Effector CD4-positive, alpha-beta T cell (primary cell): ENCODE results near the gene SELENOF.

Experiments
- DNase-seq: peaks from one replicate; pipeline ENCODE4 v3.0.0-alpha.2; 2020
- total RNA-seq: gene quantifications from one replicate; lab custom pipeline; 2026; lab: John Stamatoyannopoulos, UW

The SELENOF gene
- 27.2 reads per million, percentile 54 among the genes with 10 or more reads in this experiment for total RNA-seq

- peak; percentile 98 for DNase-seq
Measured at GRCh38 chr1:86913896-86914600, at the start of gene SELENOF. TSS of gene SELENOF (minus strand) at chr1:86914126. CDS start at chr1:86914111, 15 bp downstream.

DNA sequence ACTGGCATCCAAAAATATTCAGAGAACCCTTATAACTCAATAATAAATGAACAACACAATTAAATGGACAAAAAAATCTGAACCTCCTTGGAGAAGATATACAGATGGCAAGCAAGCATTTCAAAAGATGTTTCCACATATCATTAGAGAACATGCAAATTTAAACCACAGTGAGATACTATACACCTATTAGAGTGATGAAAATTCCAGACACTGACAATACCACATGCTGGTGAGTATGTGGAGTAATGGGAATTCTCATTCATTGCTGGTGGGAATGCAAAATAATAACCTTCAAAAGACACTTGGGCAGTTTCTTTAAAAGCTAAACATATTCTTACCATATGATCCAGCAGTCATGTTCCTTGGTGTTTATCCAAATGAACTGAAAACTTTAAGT, 46.6 kb upstream of the SELENOF start:
- no peak for DNase-seq

GRCh38 chr1:86957221-86957620, 43.3 kb upstream of the SELENOF start:
- no peak for DNase-seq

GRCh38 chr1:86956221-86956620, 42.3 kb upstream of the SELENOF start:
- no peak for DNase-seq

GRCh38 chr1:86955678-86956077, 41.8 kb upstream of the SELENOF start:
- DNase-seq, result no peak

GRCh38 chr1:86953167-86953566, 39.2 kb upstream of the SELENOF start:
- no peak for DNase-seq

DNA sequence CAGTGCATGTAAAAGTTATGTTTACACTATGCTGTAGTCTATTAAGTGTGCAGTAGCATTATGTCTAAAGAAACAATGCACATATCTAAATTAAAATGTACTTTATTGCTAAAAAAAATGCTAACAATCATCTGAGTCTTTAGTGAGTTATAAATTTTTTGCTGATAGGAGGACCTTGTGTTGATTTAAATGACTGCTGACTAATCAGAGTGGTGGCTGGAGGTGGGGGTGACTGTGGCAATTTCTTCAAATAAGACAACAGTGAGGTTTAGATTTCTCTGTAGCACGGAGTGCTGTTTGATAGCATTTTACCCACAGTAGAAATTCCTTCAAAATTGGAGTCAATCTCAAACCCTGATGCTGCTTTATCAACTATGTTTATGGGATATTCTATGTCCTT, 37.5 kb upstream of the SELENOF start:
- DNase-seq, result no peak

- DNase-seq, result no peak
Measured at GRCh38 chr1:86950712-86951419, 36.9 kb upstream of the SELENOF start.

- DNase-seq, result no peak
Measured at GRCh38 chr1:86948212-86948611, 34.3 kb upstream of the SELENOF start.

DNA sequence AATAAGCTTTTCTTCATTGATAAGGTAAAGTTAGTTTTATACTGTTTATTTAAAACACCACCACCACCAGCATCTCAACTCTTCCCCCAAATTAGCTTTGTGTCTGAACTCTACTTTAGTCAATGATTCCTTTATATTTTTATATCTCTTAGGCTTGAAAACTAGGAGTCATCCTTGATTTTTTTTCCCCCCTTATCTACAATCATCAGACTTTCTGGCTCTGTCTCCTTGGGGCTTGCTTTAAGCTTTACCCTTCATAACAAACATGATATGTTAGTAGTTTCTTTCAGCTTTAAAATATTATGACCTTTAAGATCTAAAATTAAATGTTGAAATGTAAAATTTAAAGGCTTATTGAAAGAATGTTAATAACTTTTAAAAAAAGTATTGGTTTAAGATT, 28.8 kb upstream of the SELENOF start:
- no peak for DNase-seq

GRCh38 chr1:86942042-86942441, 28.1 kb upstream of the SELENOF start:
- no peak for DNase-seq

- no peak for DNase-seq
Measured at GRCh38 chr1:86940599-86940998, 26.7 kb upstream of the SELENOF start.

DNA sequence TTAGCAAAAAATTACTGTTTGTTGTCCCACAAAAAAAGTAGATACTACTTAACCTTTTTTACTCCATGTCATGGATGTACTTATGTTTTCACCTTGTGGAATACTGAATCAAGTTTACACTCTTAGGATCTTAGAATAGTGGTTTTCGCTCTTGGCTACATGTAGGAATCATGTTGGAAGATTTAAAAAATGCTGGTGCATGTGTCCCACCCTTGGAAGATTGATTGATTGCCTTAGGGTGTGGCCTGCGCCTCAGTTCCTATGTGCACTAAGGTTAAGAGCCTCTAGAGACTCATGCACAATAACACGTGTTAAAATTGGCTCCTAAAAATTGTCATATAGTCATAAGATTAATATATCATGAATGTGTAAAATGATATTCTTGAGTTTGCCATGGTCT, 25.5 kb upstream of the SELENOF start:
- no peak for DNase-seq

DNA sequence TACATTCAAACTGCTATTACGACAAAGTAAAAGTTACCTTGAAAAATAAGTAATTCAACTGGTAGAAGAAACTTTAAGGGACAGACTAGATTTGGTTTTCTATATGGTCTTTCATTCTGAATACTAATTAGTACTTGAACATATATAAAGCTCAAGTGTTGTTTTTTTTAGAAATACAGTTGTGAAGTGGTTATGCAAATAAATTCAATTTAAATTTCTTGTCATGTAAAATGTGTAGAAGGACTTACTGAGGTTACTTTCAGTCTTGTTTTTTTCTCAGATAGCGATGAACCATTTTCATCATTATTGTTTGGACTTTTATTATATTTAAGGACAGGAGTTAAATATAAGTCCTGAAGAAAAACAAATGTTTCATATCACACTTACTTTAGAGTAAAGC, 24.9 kb upstream of the SELENOF start:
- no peak for DNase-seq

GRCh38 chr1:86938450-86938849, 24.5 kb upstream of the SELENOF start:
- no peak for DNase-seq

DNA sequence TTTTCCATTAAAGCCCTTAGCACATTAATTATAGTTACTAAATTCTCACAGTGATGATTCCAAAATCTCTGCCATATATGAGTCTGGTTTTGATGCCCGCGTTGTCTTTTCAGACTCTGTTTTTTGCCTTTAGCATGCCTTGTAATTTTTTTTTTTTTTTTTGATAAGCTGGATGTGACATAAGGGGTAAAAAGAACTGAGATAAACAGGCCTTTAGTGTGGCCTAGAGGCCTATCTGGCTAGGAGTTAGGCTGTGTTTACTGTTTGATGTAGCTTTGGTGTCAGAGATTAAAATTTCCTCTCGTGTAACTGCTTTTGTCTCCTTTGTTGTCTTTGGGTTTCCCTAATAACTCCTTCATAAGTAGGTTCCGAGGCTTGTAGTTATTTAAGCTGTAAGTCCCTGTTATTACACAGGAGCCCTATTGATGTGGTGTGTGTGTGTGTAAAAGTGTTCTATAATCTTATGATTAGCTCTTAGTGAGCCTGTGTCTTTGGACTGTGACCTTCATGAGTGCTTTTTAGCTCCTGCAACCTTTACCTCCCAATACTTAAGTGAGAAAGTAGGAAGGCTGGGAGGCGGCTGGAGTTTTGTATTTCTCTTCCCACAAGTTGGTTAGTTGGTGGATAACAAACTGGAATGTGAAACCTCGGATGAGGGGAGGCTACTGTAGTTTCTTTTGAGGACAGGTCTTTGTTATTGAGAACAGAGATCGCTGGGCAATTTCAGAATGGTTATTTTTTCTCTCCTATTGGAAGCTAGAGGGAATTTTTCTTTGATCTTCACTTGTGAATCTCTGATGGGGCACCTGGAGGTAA, 19.8 kb upstream of the SELENOF start:
- DNase-seq, result no peak

DNA sequence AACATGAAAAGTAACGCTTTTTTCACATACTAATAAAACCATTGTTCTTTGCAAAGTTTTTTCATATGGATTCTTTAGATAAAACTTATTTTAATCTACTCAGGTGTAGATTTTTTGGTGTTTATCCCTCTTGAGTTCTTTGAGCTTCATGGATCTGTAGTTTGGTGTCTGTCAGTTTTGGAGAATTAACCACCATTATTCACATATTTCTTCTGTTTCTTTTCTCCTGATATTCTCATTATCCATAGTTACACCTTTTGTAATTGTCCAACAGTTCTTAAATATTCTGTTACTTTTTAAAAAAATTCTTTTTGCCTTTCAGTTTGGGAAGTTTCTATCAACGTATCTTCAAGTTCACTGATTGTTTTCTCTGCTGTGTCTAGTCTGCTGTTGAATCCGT, 19.1 kb upstream of the SELENOF start:
- DNase-seq, result no peak

DNA sequence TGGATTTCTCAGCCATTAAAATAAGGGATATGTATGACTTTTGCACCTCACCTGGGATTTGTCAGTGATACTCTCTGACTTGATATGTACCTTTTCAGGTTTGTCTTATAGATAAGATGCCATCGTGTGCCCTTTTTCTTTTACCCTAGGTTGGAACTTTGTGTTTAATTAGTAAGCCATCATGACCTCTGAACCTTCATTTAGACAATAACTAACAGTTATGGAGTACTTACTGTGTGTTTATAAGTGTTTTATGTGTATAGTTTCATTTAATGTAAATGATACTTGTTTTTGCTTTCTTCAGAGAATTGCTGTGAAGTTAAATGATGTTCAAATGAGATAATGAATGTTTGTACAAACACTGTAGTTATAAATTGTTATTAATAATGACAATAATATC, 14.9 kb upstream of the SELENOF start:
- no peak for DNase-seq

DNA sequence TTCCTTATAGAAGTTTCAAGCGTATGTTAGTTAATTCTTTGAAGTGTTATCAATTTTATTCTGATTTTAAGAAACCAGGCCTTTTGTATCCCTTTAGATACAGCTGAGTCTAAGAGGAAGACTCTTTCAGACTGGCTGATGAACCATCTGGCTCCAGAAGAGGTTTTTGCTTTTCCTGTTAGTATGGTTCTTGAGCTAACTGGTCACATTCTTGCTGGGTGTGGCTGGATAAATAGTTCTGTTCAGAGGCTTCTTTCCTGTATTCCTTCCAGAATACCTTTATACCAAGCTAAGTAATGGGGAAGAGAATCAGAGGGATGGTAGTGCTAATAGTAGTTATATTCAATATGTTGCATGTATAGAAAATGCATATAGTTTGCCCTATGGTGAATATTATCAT, 13.0 kb upstream of the SELENOF start:
- DNase-seq, result no peak

DNA sequence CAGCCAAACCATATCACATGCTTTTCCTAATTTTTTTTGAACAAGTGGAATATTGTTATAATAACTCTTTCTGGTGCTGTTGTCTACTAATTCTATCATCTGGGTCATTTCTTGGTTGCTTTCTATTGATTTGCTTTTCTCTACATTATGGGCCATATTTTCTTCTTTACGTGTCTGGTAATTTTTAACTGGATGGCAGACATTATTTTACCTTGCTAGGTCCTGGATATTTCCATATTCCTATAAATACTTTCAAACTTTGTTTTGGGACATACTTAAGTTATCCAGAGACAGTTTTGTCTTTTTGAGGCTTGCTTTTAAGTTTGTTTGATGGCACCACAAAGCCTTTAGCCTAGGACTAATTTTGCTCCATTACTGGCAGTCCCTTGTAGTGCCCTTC, 11.8 kb upstream of the SELENOF start:
- no peak for DNase-seq

DNA sequence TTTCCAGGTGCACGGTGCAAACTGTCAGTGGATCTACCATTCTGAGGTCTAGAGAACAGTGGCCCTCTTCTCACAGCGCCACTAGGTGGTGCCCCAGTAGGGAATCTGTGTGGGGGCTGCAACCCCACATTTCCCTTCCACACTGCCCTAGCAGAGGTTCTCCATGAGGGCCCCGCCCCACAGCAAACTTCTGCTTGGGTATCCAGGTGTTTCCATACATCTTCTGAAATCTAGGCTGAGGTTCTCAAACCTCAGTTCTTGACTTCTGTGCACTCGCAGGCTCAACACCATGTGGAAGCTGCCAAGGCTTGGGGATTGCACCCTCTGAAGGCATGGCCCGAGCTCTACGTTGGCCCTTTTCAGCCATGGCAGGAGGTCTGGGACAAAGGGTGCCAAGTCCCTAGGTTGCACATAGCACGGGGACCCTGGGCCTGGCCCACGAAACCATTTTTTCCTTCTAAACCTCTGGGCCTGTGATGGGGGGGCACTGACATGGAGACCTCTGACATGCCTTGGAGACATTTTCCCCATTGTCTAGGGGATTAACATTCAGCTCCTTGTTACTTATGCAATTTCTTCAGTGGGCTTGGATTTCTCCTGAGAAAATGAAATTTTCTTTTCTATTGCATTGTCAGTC, 10.5 kb upstream of the SELENOF start:
- DNase-seq, result no peak

DNA sequence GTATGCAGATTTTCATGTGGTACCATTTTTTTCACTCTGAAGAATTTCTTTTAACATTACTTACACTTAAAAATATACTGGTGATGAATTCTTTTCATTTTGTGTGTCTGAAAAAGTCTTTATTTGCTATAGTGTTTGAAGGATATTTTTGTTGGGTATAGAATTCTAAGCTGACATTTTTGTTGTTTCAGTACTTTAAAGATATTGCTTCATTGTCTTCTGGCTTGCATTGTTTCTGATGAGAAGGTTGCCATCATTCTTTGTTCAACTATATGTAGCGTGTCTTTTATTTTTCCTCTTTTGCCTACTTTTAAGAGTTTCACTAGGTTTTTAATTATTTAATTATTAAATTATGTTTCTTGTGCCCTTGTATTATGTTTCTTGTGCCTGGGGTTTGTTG, 8.5 kb upstream of the SELENOF start:
- DNase-seq, result no peak

- no peak for DNase-seq
Measured at GRCh38 chr1:86916752-86917151, 2.8 kb upstream of the SELENOF start.
